Adrenal gland (tissue), 12 donors: ENCODE results near the gene MAST4. TPM values are rescaled to one million over a fixed set of nuclear protein-coding genes. Genes with fewer than 3 reads are reported as not detected.

Source experiments
- DNase-seq, 7 donors: peaks; one replicate each; pipeline ENCODE4 v3.0.0-alpha.2; 2019 to 2020
- H3K27ac ChIP-seq, 5 donors: fragments of 200-600 bp; sonication (generic) in 4 of 5; 1 replicate in 3 of 5; 2 replicates in 2 of 5; pipeline versions ENCODE4 v1.5.1 to v1.8.0; 2016 to 2020; ENCODE audit warnings: mild to moderate bottlenecking in 1 of 5
- H3K27me3 ChIP-seq: fragments of 200-600 bp; 2 replicates; pipeline ENCODE4 v1.8.0; 2021
- H3K36me3 ChIP-seq, 2 donors: fragments of 200-600 bp; replicated peaks in 1 of 2; 1 replicate in 1 of 2; 2 replicates in 1 of 2; pipeline versions ENCODE4 v1.5.1 to v1.8.0; 2018 to 2022
- H3K4me1 ChIP-seq, 2 donors: fragments of 200-600 bp; replicated peaks in 1 of 2; 1 replicate in 1 of 2; 2 replicates in 1 of 2; pipeline versions ENCODE4 v1.5.1 to v1.8.0; 2018 to 2021
- H3K4me3 ChIP-seq, 4 donors: fragments of 200-600 bp; sonication (generic) in 3 of 4; one replicate each; pipeline ENCODE4 v1.5.1; 2016 to 2018
- H3K9me3 ChIP-seq, 3 donors: fragments of 200-600 bp; sonication (generic) in 1 of 3; replicated peaks in 1 of 3; 1 replicate in 2 of 3; 2 replicates in 1 of 3; pipeline versions ENCODE4 v1.5.1 to v1.8.0; 2016 to 2021
- CTCF ChIP-seq, 6 experiments: fragments of 450-650 bp in 4 of 6; fragments of 200-600 bp in 2 of 6; sonication (generic) in 1 of 6; IDR thresholded peaks; 1 replicate in 5 of 6; 2 replicates in 1 of 6; pipeline versions ENCODE4 v1.5.1 to v1.8.0; 2016 to 2021; ENCODE audit warnings: antibody characterized with exemption in 6 of 6, mild to moderate bottlenecking in 2 of 6, moderate library complexity in 1 of 6
- POLR2A ChIP-seq, 2 donors: fragments of 450-650 bp; IDR thresholded peaks; one replicate each; pipeline ENCODE4 v1.6.1; 2017; ENCODE audit warnings: antibody characterized with exemption in 2 of 2, mild to moderate bottlenecking in 2 of 2, moderate library complexity in 1 of 2
- WGBS, 4 donors: extraction: QIAGEN DNeasy Blood & Tissue Kit in 2 of 4; methylation state at CpG; one replicate each; pipeline versions ENCODE4 v1.1.5 to v1.1.7; 2013 to 2017; 5-methylcytosine and 5-hydroxymethylcytosine counted together
- intact Hi-C, 2 donors: fragments of 100-400 bp; cut with DNase I; formaldehyde crosslinking; loops; one replicate each; pipeline versions ENCODE4 v1.14.1 to v1.15.0; 2022 to 2023
- polyA plus RNA-seq, 3 donors: library from polyadenylated mRNA; stranded (reverse); fragments of 200-250 nt in 2 of 3; fragments of 350-450 nt in 1 of 3; fragmentation: Illumina TruSeq in 1 of 3; extraction: RNeasy Lipid Tissue Mini Kit (QIAGEN cat#74804) in 1 of 3; gene quantifications; one replicate each; pipeline ENCODE4 v1.2.3, GENCODE V29; 2013 to 2014
- total RNA-seq, 9 donors: library from RNA; depleted of rRNA in 4 of 9; stranded (reverse); fragments of >200 nt in 4 of 9; fragments of 120-200 nt in 1 of 9; fragmentation: NEBNext Ultra II Directional in 1 of 9; extraction: Animal tissue kit (Norgen Biotek cat#: 25700) in 1 of 9; gene quantifications; one replicate each; pipeline versions ENCODE4 v1.1.0 to v1.2.4, GENCODE V29; 2013 to 2023
- donor health status: healthy with polysubstance abuse.
- donor health status: Bipolar disorder and iron deficiency.
- donor health status: DM: yes; HTN: yes; CAD: no.
- donor health status: DM: no; HTN: no; CAD: no.
- donor health status: DM: no; HTN: no; CAD: no.
- donor health status: DM: yes; HTN: yes; CAD: no.

The MAST4 gene
- total and polyA plus RNA-seq, 12 donors, result 12.3 to 95.0 (median 42.8) TPM

- Histone ChIP-seq H3K36me3 (no peaks in the 10 kb centered on the region), H3K9me3 (no peaks in the 10 kb centered on the region), H3K27ac (no peak overlapping the region), H3K4me3 (no peak overlapping the region), H3K27me3 (no peaks in the 10 kb centered on the region), H3K4me1 (no peaks in the 10 kb centered on the region)
- intact Hi-C loops, result no loop called here
- 50 to 54% (median 52%) methylated on average over 6 of the region's 6 CpGs for WGBS, 4 donors
- DNase-seq, result no peak
- TF ChIP-seq POLR2A (IDR thresholded peaks at IDR 0.05) (no peak), CTCF (IDR thresholded peaks at IDR 0.05) (no peak)
Measured at GRCh38 chr5:66717455-66718373, 121.5 kb downstream of the MAST4 start.

- H3K27me3 ChIP-seq, result no peaks in the 10 kb centered on the region
- intact Hi-C loops, result no loop called here
- H3K4me3 ChIP-seq, result no peak overlapping the region
- no peak for DNase-seq
- WGBS, 4 donors, result 68 to 76% (median 70%) methylated on average over 7 of the region's 7 CpGs
- no peaks in the 10 kb centered on the region for H3K36me3 ChIP-seq
- no peaks in the 10 kb centered on the region for H3K4me1 ChIP-seq
- no peak overlapping the region for H3K27ac ChIP-seq
- TF ChIP-seq POLR2A (IDR thresholded peaks at IDR 0.05), result no peak
- TF ChIP-seq CTCF (IDR thresholded peaks at IDR 0.05), result no peak
- no peaks in the 10 kb centered on the region for H3K9me3 ChIP-seq
Measured at GRCh38 chr5:66718374-66719002, 122.3 kb downstream of the MAST4 start.

- no peak overlapping the region for H3K4me3 ChIP-seq
- 80 to 88% (median 85%) methylated on average over 5 of the region's 5 CpGs for WGBS, 4 donors
- no peaks in the 10 kb centered on the region for H3K9me3 ChIP-seq
- TF ChIP-seq POLR2A (IDR thresholded peaks at IDR 0.05), result no peak
- TF ChIP-seq CTCF (IDR thresholded peaks at IDR 0.05), result no peak
- H3K27me3 ChIP-seq, result no peaks in the 10 kb centered on the region
- no peak overlapping the region for H3K27ac ChIP-seq
- no peaks in the 10 kb centered on the region for H3K36me3 ChIP-seq
- no peak for DNase-seq
- H3K4me1 ChIP-seq, result no peaks in the 10 kb centered on the region
- intact Hi-C loops, result no loop called here
Measured at GRCh38 chr5:66720780-66721179, 124.6 kb downstream of the MAST4 start.

- no peak for TF ChIP-seq POLR2A (IDR thresholded peaks at IDR 0.05)
- no peak for TF ChIP-seq CTCF (IDR thresholded peaks at IDR 0.05)
Measured at GRCh38 chr5:66722686-66723085, 126.5 kb downstream of the MAST4 start.

More at GRCh38 chr5:66722686-66723085, 126.5 kb downstream of the MAST4 start:
- DNase-seq, result peak in 1 of 7 donors; percentile 18
- intact Hi-C loops, result no loop called here
- Histone ChIP-seq H3K27me3 (no peaks in the 10 kb centered on the region), H3K4me1 (no peaks in the 10 kb centered on the region), H3K9me3 (no peaks in the 10 kb centered on the region), H3K36me3 (no peaks in the 10 kb centered on the region), H3K27ac (no peak overlapping the region), H3K4me3 (no peak overlapping the region)
- WGBS, 4 donors, result 52 to 71% (median 62%) methylated on average over 4 of the region's 4 CpGs
